ENCODE measurements around the gene KRTAP4-8. TPM values are rescaled to one million over a fixed set of nuclear protein-coding genes. Genes with fewer than 3 reads are reported as not detected.
"Not testable (repeated sequence)": the region's sequence is repeated elsewhere in the genome, so short reads cannot be mapped to it uniquely, and the experiment has no call there.

KRTAP4-8 gene
- total RNA-seq, 1 donor from 2014 or later, result not detected

- Mint-ChIP-seq H3K27ac (no peak overlapping the region), H3K27me3 (ENCODE audit: insufficient read depth, low read depth) (peaks cover 2% of the 10 kb centered on the region), H3K9me3 (peaks cover 22% of the 10 kb centered on the region), H3K4me3 (no peak overlapping the region), H3K36me3 (no peaks in the 10 kb centered on the region), H3K4me1 (no peaks in the 10 kb centered on the region)
- Histone ChIP-seq H3K4me2 (no peak overlapping the region), H3K9me3 (ENCODE audit: low read depth) (peaks cover 10% of the 10 kb centered on the region), H3K36me3 (no peaks in the 10 kb centered on the region), H3K27ac (no peak overlapping the region), H3K79me2 (ENCODE audit: low read depth) (no peaks in the 10 kb centered on the region), H4K20me1 (ENCODE audit: low read depth) (no peaks in the 10 kb centered on the region), H3F3A (ENCODE audit: low read depth) (no peaks in the 10 kb centered on the region), H3K4me3 (no peak overlapping the region), H2AFZ (replicated peaks) (no peak overlapping the region), H3K4me1 (no peaks in the 10 kb centered on the region), H3K9ac (no peak overlapping the region), H3K27me3 (no peaks in the 10 kb centered on the region)
- no peak for DNase-seq (ENCODE audit: low spot score)
- TF ChIP-seq EZH2phosphoT487 (IDR thresholded peaks at IDR 0.05), result no peak
- TF ChIP-seq EZH2 (IDR thresholded peaks at IDR 0.05), result no peak
- no peak for TF ChIP-seq CTCF (IDR thresholded peaks at IDR 0.05)
These were observed 43.4 kb upstream of the KRTAP4-8 start for GRCh38 chr17:41141361-41141760.

GRCh38 chr17:41140360-41141131 is 42.6 kb upstream of the KRTAP4-8 start, which contains the start of gene KRTAP4-6:
Gene KRTAP4-6 (minus strand): TSS chr17:41140544. CDS start chr17:41140487, 57 bp downstream.
- no peak for DNase-seq (ENCODE audit: low spot score)
- no peak within 1 kb of the TSS for H3K4me3 ChIP-seq
- Mint-ChIP-seq H3K27ac (no peak within 1 kb of the TSS), H3K4me3 (no peak within 1 kb of the TSS), H3K9me3 (peaks cover 22% of the 10 kb centered on the region), H3K4me1 (no peaks in the 10 kb centered on the region), H3K27me3 (ENCODE audit: insufficient read depth, low read depth) (peaks cover 2% of the 10 kb centered on the region), H3K36me3 (no peaks in the 10 kb centered on the region)
- H3K27me3 ChIP-seq, result no peaks in the 10 kb centered on the region
- no peak within 1 kb of the TSS for H3K27ac ChIP-seq
- peaks cover 10% of the 10 kb centered on the region for H3K9me3 ChIP-seq (ENCODE audit: low read depth)
- H3K9ac ChIP-seq, result no peak within 1 kb of the TSS
- no peak for TF ChIP-seq CTCF (IDR thresholded peaks at IDR 0.05)
- TF ChIP-seq EZH2 (IDR thresholded peaks at IDR 0.05), result no peak
- H3K79me2 ChIP-seq (ENCODE audit: low read depth), result no peaks in the 10 kb centered on the region
- no peaks in the 10 kb centered on the region for H3K4me1 ChIP-seq
- no peaks in the 10 kb centered on the region for H4K20me1 ChIP-seq (ENCODE audit: low read depth)
- H2AFZ ChIP-seq (replicated peaks), result no peak within 1 kb of the TSS
- no peak within 1 kb of the TSS for H3K4me2 ChIP-seq
- no peaks in the 10 kb centered on the region for H3F3A ChIP-seq (ENCODE audit: low read depth)
- H3K36me3 ChIP-seq, result no peaks in the 10 kb centered on the region

- H3F3A ChIP-seq (ENCODE audit: low read depth); H3K36me3 Mint-ChIP-seq; H3K9ac ChIP-seq; H3K79me2 ChIP-seq (ENCODE audit: low read depth); H3K27me3 ChIP-seq; DNase-seq (ENCODE audit: low spot score); H3K4me2 ChIP-seq; H3K27me3 Mint-ChIP-seq (ENCODE audit: insufficient read depth, low read depth); H3K4me1 ChIP-seq; H3K36me3 ChIP-seq; H3K4me1 Mint-ChIP-seq; H3K4me3 Mint-ChIP-seq; H3K4me3 ChIP-seq; H4K20me1 ChIP-seq (ENCODE audit: low read depth); H2AFZ ChIP-seq (replicated peaks); H3K27ac ChIP-seq; H3K27ac Mint-ChIP-seq: not testable (repeated sequence)
- peaks cover 10% of the 10 kb centered on the region for H3K9me3 ChIP-seq (ENCODE audit: low read depth)
- H3K9me3 Mint-ChIP-seq, result peaks cover 22% of the 10 kb centered on the region
These were observed 41.9 kb upstream of the KRTAP4-8 start for GRCh38 chr17:41139865-41140264.
